DMS 273 (cell line): ENCODE data around the gene DOCK8.

Experiments
- DNase-seq: peaks from one replicate; lab custom pipeline; 2025; ENCODE audit not compliant: unreplicated experiment; lab: John Stamatoyannopoulos, UW

The DOCK8 gene

DNA sequence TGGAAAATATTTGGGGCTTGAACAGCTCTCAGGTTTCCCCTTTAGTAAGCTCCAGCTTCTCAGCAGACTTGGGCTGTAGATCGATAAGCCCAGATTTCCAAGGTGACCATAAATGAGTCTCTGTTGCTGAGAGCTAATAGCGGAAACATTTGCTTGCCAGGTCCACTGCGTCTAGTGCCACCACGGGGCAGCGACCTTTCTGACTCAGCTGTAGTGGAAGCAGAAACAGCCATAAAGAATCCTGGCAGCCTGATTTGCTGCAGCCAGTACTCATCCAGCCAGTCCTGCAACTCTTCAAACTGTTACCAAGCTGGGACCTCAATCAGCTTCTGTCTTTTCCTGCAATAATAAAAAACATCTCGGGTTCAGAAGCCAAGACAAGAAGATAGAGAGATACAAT lies 241.7 kb downstream of the DOCK8 start:
- DNase-seq: peak; percentile 52

DNA sequence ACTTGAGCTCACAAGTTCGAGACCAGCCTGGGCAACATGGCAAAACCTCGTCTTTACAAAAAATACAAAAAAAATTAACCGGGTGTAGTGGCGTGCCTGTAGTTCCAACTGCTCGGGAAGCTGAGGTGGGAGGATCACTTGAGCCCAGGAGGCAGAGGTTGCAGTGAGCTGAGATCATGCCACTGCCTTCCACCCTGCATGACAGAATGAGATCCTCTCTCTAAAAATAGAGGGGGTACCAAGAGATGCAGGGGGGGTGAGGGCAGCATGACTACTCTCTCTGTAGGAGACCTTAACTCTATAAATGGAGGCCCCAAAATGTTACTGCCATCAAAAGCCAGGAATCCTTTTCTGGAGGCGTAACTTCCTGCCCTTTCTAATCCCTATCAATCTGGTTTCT lies 243.9 kb downstream of the DOCK8 start:
- DNase-seq: no peak

DNA sequence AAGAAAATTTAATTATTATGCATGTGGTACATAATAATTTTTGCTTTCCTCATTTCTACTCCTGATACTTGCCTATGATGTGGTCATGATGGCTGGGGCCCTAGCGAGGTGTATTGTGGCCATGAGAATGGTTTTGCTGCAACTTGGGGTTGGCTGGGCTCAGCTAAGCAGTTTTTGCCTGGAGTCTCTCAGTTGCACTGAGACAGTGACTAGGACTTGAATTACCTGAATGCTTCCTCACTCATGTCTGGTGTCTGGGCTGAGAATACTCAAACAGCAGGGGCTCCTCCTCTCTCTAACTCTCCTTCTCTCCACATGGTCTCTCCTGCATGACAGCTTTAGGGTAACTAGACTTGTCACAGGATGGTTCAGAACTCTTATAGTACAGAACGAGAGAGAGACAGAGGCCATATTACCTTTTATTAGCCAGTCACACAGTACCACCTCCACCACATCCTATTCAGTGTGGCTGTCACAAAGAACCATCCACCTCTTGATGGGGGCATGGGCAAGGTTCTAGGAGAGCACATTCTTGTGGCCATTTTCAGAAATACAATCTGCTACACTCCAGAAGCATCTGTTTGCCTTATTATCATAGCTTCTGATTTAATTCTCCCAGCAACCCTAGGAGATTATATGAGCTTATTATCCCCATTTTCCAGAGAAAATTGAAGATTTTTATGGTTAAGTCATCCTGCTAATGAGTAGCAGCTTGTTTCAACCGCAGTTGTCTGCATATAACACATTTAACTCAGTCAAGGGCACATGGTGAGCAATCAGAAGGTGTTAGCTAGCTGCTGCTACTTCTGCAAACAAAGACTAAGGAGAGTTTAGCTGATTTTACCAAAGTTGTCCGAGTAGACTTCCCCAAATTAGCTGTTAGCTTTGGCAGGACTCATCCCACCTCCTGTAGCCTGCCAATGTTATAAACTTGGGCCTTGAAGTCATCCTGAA lies 245.1 kb downstream of the DOCK8 start:
- peak; percentile 30 for DNase-seq

DNA sequence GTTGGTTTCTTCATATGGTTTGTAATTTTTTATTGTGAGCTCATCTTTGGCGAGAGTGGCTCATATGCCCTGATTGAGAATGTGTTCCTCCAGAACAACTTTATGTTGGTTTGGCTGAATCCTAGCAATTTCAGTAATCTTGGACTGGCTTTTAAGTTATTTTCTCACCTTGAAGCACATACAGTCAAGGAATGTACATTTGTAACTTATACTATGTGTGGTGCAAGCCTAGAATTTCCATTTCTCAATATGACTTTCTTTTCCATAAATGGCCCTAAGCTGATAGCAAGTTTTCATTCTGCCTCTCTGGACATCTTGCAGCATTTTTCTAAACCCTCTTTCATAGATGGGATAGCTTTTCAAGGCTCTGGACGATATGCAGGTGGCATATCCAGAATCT lies 247.5 kb downstream of the DOCK8 start:
- DNase-seq: no peak

DNA sequence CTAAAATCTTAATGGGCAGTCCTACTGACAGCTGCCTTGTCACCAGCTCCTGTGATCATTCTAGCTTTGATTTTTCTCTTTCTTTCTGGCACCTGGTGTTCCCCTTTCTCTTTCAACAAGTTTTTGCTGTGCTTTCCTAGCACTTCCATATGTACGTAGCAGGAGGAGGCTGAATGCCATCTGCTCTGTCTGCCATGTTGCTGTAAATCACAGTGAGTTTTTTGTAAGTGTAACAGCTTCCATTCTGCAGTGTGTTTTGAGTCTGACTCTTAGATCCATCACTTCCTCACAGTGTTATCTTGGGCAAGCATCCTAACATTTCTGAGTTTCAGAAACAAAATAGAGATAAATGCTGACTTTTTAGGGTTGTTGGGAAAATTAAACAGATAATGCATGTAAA lies 247.9 kb downstream of the DOCK8 start:
- peak; percentile 82 for DNase-seq

DNA sequence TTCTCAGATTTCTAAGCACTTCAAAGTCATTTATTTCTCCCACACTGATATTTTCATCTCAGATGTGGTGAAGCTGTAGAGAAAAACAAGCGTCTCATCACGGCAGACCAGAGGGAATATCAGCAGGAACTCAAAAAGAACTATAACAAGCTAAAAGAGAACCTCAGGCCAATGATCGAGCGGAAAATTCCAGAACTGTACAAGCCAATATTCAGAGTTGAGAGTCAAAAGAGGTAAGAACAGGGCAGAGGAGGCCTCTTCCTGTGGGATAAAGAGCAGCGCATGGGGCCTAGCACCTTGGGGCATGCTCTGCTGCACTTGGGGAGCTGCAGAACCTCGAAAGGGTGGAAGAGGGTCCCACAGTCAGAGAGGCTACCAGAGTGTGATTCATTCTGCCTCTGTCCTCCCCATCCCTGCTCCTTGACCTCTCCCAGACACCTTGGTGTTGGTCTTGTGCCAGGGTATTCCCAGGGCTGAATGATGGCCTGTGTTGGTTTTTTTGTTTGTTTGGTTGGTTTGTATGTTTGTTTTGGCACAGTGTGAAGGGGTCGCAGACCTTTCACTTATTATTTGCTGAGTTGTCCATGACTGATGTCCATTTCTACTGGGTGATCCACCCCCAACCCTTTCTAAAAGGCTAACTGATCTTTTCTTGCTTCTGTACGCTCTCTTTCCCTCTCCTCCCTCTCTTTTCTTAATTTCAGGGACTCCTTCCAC lies 248.9 kb downstream of the DOCK8 start:
- DNase-seq: no peak

DNA sequence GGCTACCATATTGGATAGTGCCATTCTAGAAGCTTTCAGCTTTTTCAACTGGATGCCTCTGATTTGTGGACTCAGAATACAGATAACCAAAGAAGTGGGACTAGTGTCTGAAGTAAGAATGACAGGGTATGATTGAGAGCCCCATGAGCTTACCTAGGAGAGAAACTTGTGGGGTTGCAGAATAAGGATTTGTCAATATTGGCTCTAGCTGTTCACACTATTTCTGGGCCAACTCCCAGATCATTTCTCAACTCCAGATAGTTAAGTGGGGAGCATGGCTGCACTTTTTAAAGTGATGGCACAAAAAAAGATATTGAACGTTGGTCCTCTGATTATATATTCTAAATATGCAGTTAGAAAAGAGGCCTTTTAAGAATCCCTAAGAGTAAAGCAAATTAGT lies 252.1 kb downstream of the DOCK8 start:
- no peak for DNase-seq

DNA sequence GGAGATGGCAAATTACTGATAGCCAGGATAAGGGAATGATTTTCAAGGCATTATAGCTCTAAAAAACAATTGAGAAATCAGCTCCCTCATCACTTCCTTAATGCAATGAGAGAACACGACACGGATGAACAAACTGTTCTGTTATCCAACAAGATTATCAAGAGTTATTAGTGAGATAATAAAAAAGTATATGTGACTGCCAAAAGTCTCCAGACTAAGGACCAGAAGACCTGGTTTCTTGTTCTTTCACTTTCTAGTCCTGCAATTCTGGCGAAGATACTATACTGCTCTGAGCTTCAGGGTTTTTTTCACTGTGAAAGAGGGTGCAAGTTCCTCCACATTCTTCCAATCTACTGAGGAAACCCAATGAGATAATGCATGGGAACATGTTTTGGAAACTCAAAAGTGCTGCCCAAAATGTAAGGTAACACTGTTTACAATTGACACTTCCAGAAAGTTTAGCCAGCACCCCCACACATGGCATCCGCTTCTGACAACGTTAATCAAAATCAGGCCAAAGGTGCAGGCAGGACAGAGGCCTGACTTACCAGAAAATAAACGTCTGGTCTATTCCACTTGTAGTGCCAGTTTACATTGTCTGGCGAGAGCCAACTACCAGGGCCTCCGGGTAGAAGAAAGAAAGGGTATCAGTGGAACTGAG lies 254.2 kb downstream of the DOCK8 start:
- DNase-seq: no peak

DNA sequence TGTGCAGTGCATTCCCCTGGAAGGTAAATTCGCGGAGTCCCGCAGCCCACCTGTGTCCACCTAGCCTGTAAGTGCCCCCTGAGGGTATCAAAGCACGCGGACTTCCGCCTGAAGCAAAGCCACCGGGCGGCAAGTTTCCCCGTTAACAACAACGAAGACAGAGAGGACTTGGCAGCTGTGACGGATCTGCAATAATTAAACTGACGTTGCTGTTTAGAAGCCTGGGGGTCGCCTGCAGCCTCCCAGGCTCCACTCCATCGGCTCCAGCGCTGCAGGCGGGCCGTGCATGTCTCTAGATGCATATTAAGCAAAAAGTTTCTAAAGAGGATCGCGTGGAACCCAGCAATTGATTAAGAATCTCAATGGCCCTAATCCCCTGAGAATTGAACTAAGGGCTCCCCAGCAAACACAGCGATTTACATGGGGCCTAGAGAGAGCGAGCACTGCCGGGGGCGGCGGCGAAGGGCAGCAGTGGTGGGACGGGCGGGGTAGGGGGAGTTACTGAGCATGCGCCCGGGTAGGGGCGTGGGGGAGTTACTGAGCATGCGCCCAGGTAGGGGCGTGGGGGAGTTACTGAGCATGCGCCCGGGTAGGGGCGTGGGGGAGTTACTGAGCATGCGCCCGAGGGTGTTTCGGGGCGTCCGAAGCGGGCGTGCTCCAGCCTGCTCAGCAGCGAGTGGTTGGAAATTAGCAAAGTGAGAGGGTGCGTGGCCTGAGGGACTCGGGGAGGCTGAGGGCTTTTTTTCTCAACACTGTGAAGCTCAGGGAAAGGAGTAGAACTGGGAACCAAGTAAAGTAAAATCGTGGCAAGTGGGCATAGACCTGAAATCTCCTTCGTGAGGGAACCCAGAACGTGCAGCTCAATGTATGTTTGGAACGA lies 255.2 kb downstream of the DOCK8 start:
- DNase-seq: peak; percentile 93

DNA sequence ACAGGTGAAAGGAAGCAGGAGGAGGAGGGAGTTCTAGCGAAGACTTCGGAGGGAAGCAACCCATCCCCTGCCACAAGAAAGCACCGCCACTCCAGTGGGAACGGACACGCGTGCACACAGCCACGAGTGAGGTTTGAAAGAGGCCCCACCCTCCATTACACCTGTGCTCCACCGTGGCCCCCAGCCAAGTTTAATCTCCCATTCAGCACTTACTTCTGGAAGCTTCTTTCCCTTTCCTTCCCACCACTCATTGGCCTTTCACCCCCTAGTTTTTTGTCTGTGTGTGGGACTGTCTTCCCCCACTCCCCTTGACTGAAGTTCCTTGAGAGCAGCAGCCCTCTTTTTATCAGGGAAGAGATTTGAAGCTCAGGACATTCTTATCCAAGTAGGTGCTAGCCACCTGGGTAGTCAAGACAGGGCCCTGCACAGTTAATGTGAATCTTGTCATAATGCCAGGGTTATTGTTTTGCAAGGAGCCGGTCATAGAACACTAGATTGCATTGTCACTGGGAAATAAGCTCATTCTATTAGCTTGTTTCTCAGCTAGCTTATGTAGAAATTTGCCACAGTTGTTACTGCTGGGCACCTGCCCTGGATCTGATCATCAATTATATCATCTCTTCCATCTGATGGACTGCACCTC lies 256.0 kb downstream of the DOCK8 start:
- DNase-seq: peak; percentile 21

DNA sequence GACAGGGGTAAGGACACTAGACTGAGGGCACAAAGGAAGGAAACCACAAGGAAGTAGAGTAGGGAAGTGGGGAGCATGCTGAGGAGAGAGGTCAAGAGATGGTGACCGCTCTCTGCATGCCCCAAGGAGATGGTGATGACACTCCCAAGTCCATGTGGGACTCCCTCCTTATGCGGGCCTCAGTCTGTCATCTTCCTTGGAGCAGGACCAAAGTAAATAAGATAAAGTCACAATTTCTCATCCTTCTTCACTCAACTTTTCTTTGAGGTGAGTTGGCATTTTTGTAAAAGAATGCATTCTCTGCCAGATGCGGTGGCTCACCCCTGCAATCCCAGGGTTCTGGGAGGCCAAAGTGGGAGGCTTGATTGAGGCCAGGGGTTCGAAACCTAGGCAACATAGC lies 256.7 kb downstream of the DOCK8 start:
- no peak for DNase-seq

DNA sequence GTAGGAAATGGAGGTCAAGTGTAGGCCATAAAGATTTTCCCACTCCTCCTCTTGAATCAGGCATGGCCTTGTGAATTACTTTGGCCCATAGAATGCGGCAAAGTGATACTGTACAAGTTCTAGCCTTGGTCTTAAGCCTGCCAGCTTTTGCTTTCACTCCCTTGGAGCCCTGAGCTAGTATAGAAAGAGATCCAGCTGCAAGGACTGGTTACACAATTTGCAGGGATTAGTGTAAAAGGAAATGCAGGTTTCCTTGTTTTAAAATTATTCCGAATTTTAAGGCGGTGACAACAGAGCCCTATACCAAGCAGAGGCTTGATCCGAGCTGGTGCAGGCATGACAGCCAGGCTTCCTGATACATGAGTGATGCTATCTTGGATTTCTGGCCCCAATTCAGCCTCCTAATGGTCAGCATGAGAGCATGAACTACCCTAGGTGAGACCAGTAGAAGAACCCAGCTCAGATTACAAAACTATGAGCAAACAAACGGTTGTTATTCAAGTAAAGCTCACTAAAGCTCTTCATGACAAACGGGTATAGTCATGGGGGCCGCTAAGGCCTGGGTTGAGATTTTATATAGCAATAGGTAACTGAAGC lies 257.9 kb downstream of the DOCK8 start:
- no peak for DNase-seq

DNA sequence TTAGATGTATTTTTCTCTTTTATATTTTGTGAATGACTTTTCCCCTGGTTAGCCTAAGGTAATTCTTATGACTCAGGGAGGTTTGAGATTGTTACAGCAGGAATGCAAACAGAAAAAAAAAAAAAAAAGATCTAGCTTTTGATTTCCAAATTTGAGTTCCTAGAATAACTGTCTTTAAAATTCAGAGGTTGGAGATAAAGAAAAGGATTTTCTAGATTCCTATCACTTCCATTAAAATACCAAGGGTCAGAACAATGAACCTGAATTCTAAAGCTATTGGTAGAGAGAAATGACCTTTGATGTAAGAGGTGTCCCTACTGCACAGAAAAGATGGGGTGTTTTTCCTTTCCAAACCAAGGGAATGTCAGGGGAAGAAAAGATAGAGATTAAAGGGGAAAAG lies 262.5 kb downstream of the DOCK8 start:
- no peak for DNase-seq

DNA sequence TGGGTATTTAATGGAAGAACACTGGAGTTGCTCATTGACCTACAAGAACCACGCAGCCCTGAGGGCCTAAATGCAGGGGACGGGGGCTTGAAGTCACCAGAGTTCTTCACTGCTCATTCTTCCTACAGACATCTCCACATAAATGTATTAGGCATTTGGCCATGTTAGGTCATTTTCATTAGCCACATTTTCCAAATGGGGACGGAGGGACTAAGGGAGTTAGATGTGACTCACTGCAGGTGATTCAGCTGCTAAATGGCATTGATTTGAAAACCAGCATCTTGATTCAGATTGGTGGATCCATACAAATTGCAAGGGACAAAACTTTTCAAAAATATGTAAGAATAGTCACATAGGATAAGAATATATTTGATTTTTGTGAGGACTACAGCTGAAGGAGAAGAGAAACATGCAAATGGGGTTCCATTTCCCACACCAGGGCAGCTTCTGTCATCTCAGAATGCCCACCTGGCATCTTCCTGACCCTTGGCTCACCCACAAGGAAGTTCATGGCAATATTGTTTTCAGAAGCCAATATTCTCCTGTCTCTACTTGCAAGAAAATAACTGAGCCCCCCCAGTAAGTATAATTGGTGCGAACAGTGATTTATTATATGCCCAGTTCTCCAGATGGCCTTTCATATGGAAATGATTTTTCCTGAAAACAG lies 264.8 kb downstream of the DOCK8 start:
- peak; percentile 44 for DNase-seq

DNA sequence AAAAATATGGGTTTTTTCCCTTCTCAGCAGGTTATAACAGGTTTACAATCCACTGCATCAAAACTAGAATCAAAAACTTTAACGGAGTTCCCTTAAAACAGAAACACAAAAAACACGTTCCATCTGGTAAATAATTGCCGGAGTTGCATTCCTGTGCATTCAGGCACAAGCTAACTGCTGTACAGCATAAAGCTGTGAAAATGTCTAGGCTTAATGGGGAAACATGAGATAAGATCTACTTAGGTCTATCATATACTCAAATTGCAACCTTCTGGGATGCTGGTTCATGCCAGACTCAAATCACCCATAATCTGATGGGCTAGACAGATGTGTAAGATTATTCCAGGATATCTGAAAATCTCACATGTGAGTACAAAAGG lies 265.3 kb downstream of the DOCK8 start:
- DNase-seq: peak; percentile 72

DNA sequence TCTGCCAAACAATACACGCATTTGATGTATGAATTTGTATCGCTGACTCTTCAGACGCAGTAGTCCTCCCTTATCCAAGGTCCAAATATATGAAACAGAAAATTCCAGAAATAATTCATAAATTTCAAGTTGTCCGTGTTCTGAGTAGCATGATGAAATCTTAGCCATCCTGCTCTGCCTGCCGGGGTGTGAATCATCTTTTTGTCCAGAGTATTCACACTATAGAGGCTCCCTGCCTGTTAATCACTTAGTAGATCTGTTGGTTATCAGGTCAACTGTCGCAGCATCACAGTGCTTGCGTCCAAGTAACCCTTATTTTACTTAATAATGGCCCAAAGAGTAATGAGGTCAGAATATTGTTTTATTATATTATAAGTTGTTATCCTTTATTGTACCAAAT lies 268.1 kb downstream of the DOCK8 start:
- no peak for DNase-seq

DNA sequence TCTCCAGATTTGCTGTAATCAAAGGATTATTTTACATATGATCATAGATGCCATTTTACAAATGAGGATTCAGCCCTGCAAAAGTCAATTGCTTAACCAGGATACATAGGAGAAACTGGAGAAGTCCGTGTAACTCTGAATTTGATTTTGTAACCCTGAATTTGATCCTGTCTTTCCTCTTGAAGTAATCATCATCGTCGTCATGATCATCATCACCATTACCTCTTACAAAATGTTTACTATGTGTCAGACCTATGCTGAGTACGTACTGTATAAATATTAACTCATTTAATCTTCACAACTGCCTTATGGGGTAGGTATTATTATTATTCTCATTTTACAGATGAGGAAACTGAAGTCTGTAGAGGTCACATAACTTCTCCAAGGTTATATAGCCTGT lies 271.5 kb downstream of the DOCK8 start:
- DNase-seq: no peak

DNA sequence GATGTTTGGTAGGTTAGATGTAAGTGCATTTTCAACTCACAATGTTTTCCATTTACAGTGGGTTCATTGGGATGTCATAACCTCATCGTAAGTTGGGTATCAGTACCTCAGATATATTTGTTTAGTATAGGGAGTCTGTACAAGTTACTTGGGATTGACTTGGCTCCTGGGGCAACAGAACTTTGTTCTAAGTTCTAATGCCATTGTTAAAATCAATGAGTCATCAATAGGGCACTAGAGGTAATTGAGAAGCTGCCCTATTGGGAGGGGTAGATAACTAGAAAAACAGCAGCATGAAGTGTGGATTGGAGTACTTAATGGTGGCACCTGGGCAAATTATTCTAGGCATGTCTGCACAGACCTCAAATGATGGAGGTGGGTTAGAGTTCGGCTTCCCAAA lies 272.8 kb downstream of the DOCK8 start:
- no peak for DNase-seq

DNA sequence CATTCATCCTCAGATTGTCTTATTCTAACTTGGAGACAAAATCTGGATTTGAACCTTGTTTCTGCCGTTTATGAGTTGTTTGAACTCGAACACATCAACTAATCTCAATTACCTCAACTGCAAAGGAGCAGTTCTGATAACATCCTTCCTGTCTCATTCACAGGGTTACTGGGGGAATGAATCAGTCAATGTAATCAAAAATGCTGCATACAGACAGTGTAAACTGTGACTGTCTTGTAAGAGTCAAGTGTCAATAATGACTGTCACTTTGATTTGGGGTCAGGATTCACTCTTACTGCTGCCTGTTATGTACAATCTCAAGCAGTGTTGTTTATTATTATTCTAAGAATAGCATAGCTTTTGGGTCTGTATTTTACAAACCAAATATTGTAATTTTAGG lies 273.8 kb downstream of the DOCK8 start:
- no peak for DNase-seq
